GM15510 (cell line): ENCODE measurements around the gene URGCP.

Experiments
- POLR2A ChIP-seq: IDR thresholded peaks from 3 replicates; pipeline ENCODE4 v1.6.1; 2011; ENCODE audit warnings: borderline replicate concordance; ENCODE audit not compliant: insufficient read length; ENCODE audit errors: extremely low read depth

The URGCP gene

DNA sequence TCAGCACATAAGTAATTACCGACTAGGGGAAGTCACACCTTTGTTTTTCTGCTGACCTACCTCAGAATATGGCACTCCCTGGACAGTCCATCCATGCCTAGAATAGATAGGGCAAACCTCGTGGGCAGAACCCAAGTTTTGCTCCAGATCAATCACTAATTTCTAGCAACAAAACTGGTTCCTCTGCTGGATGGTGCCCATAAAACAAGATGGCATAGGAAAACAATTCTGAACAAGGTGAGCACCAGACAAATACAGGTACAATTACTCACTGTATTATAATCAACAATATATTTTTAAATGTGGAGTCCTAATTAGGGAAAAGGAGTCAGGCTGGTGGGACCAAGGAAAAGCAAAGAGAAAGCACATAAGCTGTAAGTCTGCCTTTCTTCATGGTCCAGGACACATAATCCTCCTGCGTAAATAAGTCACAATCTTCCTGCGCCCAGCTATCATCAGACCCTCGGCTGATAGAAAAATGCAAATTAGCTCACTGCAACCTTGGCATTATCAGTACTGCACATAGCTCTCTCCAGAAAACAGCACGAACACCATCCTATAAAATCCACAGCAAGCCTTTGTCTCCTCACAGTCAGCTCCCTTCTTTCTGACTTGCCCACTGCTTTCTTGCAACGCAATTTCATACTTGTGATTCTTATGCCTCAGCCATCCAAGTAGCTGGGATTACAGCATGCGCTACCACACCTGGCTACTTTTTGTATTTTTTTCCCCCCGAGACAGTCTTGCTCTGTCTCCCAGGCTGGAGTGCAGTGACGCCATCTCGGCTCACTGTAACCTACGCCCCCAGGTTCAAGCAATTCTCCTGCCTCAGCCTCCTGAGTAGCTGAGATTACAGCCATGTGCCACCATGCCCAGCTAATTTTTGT is 15.1 kb downstream of the URGCP start:
- no peak for TF ChIP-seq POLR2A

DNA sequence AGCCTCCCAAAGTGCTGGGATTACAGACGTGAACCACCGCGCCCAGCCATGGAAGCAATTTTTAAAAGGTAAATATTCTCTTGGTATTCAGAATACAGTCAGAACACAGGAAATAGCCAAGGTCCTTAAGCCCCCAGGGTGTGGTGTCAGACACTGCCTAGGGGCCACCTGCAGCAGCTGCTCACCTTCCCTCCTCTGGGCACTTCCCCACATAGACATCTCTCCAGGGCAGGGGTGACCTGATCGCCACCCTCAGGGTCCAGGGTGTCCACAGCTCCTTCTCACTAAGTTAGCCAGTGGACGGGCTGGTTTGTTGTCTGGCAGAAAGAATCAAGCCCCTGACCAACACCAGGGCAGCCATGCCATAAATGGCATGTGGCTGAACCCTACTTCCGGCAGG is 15.9 kb downstream of the URGCP start:
- no peak for TF ChIP-seq POLR2A

DNA sequence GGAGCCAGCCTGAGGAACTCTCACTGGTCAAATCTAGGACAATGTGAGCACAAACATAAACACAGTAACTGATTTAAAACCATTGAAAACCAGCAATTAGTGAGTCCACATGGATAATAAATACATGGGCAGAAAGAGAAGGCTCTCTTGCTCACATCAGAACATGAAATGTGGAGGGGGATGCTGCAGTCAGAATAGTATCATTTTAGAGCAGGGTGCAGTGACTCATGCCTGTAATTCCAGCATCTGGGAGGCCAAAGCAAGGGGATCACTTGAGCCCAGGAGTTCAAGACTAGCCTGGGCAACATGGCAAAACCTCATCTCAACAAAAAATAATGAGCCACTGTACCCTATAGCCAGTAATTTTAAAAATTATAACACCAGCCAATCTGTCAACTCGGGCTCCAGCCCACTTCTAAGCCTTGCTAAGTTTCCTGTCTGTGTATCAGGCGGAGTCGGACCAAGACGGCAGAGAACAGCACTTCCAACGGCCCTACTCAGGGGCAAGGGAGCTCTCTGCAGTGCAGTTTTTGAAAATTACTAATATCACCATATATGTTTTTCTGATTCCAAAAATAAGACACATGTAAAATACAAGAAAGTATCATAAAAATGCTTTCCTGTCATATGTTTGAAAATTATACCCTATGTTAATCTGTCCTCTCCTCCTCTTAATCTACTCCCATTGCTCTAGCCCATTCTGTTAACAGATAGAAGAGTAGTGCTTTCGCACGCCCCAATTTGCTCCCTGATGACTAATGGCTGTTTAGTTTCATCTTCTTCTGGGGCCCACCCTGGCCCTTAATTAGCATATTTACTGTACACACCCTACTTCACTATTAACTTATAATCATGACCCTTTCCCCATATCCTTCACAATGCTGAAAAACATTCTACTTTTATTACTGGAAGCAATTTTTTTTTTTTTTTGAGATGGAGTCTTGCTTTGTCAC is 17.1 kb downstream of the URGCP start:
- no peak for TF ChIP-seq POLR2A

DNA sequence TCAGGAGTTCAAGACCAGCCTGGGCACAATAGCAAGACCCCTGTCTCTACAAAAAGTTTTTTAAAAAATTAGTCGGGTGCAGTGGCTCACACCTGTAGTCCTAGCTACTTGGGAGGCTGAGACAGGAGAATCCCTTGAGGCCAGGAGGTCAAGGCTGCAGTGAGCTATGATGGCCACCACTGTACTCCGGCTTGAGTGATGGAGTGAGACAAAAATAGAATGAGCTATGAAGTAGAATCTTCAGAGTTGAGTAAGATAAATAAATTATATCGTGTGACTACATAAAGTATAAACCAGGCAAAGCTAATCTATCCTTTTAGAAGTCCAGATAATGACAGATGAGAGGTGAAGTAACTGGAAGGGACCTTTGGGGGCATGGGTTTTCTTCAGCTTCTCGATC is 21.8 kb downstream of the URGCP start:
- no peak for TF ChIP-seq POLR2A

DNA sequence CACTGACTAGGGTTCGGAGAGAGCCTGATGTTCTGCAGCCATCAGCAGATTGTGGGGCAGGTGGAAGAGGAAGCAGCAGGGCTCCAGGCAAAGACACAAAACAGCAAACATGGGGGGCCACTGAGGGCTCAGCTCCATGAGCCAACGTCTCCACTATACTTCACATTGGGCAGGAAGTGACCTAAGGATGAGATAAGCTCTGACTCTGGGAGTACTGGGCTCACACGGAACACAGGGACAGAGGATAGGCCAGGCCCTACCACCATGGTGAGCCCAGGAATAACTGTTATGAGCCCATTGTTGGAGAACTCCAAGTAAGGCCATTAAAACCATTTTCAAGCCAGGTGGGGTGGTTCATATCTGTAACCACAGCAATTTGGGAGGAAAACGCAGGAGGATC is 22.2 kb downstream of the URGCP start:
- no peak for TF ChIP-seq POLR2A

DNA sequence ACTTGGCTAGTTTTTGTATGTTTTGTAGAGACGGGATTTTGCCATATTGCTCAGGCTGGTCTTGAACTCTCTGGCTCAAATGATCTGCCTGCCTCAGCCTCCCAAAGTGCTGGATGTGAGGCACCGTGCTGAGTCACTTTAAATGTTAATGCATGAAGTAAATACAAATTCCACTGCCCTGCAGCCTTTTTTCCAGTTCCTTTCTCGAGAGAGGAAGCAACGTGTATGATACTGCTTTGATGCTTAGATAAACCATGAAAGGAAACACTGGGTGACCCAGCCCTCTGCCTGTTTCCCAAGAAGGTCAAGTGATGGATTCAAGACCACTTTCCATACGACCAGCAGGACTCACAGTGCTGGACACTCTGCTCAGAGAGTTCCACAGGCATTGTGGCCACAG is 25.8 kb downstream of the URGCP start:
- TF ChIP-seq POLR2A = no peak

DNA sequence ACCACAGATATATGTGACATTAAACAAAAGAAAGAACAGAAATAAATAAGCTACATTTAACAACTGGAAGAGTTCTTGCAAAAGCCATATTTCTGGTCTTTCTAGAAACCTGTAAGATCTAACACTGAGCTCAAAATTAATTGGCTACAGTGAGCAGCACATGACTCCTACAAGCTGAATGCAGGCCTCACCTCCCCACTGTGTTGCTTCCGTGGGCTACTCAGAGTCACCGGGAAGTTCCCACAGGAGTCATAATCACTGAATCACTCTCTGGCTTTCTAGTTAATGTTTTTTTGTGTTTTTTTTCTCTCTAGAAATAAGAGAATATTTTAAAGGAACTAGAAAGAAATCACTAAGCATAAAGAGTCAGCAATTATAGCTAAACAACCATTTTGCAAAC is 26.9 kb downstream of the URGCP start:
- no peak for TF ChIP-seq POLR2A

DNA sequence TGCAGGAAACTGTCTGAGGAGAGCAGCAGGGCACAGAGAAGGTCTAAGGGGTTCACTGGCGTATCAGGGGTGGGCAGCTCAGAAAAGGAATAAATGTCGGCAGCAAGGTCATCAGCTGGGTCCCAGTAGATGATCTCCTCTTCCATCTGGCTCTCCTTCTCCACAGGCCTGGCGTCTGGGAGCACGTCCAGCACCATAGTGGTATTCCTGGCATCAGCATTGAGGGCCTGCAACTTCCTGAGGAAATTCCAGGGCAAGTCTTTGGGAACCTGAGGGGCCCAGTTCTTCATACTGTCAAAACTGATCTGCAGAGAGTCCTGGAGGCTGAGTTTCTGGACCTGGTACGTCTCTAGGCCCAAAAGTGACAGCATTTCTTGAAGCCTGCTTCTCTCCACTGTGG is 27.5 kb downstream of the URGCP start:
- TF ChIP-seq POLR2A = no peak

DNA sequence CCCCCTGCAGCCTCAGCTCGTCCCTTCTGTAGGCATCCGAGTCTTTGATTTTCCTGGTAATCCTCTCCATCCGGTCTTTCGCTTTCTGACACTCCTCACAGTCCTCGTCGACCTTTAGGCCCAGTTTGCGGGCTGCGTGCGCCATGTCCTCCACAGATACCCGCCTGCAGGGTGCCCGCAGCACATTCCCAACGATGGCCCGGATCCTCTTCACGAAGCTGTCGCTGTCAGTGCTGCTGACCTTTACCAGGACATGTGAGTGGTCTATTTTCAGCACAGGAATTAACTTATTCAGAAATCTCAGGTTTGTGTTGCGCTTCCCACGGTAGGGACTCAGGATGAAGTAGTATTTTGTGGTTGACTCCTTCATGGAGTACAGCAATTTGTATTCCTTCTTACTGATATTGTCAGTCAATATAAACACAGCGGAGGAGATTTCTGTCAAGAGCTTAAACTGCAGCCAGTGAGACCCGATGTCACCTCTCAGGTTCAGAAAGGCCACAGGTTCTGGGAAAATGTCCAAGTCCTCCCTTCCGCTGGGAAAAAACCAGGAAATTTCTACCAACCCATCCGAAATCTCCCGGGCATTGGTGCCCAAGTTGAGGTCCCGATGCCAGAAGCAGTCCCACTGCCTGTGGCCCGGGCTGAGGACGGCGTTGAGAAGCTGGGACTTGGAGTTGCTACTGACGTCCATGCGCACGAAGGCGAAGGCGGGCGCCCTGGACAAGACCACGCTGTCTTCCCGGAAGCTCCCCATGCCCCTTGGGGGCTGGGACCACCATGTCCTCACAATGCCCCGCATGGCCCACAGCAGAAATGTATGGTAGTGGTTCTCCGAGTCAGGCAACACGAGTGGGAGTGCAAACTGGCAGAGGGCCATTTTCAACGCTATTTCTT is 28.2 kb downstream of the URGCP start:
- TF ChIP-seq POLR2A = no peak

DNA sequence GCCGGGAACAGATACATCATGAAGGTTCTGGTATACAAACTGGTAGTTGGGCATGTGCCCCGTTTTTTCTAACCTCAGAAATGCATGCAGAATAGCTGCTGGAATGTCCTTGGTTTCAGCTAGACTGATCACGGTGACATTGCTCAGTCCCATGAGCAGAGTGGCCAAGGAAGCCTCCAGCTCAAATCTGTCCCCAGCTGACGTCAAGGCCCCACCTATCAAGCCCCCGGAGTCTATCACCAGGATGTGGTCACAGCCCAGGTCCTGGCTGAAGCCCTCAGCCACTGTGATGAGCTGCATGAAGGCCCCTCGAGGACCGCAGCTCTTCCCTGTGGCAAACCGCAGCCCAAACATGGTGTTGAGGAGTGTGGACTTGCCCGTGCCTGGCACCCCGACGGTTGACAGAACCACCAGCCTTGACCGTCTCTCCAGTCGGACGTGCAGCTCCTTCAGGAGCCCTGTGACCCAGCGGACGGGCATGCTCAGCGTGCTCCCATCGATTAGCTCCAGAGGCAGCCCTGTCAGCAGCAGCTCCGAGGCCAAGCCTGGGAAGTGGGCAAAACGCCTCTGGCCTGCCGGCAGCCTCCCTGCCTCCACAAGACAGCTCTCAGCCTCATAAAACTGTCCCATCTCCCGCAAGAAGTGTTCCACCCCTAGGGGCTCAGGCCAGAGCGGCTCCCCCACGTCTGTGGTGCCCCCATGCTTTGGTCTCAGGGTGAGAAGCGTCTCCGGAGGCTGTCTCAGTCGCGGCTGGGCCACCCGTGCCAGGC is 29.2 kb downstream of the URGCP start:
- TF ChIP-seq POLR2A = no peak

DNA sequence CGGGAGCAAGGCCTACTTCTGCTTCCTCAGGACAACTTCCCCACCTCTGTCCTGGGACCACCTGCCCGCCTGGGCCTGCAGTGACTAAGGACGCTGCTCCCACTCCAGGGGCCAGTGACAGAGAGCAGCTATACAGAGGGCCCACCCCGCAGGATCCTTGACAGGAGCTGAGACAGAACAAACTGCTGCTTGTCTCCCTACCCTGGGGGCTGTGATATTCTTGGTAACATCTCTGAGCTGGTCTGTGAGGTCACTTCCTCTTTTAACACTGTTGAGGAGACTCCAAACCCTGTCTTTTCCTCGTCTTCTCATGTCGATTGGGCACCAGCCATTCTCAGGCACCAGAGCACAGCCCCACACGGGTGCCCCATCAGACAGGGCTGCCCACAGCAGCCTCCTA is 30.2 kb downstream of the URGCP start:
- TF ChIP-seq POLR2A = no peak

DNA sequence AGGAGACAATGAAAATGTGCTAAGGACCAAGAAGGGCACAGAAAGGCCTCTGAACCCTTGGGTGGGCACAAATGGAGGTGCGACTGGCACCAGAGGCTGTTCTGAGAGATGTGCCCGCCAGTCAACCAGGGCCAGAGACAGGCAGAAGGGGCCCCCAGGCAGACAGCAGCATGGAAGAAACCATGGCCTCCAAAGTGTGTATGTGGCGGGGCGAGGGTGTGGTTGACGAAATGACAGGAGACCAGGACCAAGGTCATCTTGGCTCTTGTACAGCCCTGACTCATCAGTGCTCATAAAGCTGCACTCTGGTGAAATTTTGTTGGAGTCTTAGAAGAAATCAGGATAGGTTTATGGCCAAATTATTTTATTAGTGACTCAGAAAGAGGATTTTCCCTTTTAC is 33.1 kb downstream of the URGCP start:
- TF ChIP-seq POLR2A = no peak

DNA sequence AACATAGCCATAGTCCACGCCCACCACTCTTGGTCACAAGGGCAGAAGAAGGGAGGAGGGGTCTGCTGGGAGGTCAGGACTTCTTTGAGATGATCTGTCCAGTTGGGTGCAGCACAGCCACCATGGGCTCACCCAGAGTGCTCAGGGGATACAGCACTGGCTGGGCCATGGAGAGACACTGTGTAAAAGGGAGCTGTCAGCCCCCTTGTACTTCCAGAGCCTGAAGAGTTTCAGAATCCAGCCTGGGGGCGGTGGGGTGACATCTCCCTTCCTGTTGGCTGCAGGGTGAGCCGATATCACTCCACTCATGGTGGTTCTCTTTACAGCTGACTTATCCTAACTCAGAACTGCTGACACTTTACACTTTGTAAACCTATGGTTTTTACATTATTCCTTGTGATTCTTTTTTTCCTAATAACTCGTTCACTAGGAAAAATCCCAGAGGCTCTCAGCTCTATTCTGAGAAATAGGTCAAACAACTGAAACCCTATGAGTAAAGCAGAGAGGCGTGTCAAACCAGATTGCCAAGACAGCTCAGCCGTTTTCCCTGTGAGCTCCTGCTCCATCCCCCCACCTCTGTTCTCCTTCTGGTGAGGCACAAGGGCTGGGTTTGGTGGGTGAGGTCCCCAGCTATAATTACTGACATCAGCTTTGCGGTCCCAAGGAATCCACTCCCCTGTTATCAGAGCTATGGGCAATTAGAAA is 33.8 kb downstream of the URGCP start:
- no peak for TF ChIP-seq POLR2A

DNA sequence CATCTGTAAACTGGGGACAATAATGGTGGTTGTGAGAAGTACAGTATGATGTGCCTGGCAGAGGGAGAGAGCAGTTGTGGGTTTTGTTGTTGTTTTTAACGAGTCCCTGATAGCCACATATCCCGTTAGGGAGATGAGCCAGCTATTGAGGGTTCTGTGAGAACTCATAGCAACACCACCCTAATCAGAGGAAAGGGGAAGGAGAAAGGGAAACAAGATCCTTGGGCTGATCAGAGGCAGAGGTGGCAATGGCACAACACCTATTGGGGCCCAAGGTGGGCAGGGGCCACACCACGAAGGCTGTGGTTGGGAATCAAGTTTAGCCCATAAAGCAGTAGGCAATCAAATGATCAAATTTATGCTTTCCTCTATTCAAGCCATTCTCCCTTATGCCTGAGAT is 35.3 kb downstream of the URGCP start:
- TF ChIP-seq POLR2A = no peak

DNA sequence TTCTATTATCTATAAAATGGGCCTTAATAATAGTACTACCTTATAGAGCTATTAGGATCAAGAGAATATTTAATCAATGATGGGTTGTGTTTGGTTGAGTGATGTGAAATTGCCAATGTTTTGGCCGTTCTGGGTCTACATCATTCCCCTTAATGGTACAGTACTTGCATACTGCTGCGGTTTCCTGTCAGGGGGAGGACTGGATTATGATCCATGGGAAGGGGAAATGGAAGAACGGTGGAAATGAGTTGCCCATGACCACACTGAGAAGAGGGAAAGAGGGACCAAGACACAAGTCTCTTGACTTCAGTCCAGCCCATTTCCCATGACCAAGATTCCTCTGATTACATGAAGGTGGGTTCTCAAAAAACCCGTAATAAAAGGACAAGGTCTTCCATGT is 36.1 kb downstream of the URGCP start:
- TF ChIP-seq POLR2A = no peak
